ENCODE results near the gene SNX30.

GRCh38 chr9:112794731-112795130 lies 44.2 kb downstream of the SNX30 start:
- TF ChIP-seq CTCF (conservative IDR thresholded peaks at IDR 0.05; ENCODE audit: low read length) (no peak), EZH2phosphoT487 (IDR thresholded peaks at IDR 0.05; ENCODE audit: borderline replicate concordance) (no peak)
